Measurements from ENCODE around the gene SLC38A9.

GRCh38 chr5:55750063-55750462 is 37.9 kb upstream of the SLC38A9 start:
- TF ChIP-seq CTCF (IDR thresholded peaks at IDR 0.05) (no peak), POLR2A (IDR thresholded peaks at IDR 0.05) (no peak)
